ENCODE results near the gene ZNF234. TPM values are rescaled to one million over a fixed set of nuclear protein-coding genes. Genes with fewer than 3 reads are reported as not detected.
"Not testable (repeated sequence)": the region's sequence is repeated elsewhere in the genome, so short reads cannot be mapped to it uniquely, and the experiment has no call there.

Gene ZNF234
- total RNA-seq, 1 experiment from 2014 or later, result 11.6 TPM

DNA sequence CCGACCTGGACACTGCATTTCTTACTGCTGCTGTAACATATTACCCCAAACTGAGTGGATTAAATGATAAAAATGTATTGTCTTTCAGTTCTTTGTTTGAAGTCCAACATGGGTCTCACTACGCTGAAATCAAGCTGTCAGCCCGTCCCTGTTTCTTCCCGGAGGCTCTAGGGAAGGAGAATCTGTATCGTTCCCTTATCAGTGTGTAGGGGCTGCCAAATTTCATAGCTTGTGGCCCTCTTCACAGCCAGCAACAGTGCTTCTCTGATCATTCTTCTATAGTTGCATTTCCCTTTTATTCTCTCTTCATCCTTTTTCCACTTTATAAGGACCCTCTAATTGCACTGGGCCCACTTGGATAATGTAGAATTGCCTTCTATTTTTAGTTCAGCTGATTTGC lies 10.1 kb downstream of the ZNF234 start:
- Histone ChIP-seq H3K4me3 (no peak overlapping the region), H3K27me3 (no peaks in the 10 kb centered on the region), H3K27ac (no peak overlapping the region), H3K4me1 (no peaks in the 10 kb centered on the region), H3K36me3 (peaks cover 71% of the 10 kb centered on the region), H3K9me3 (replicated peaks) (peaks cover 2% of the 10 kb centered on the region)
- no peak for DNase-seq

- Histone ChIP-seq H3K9me3 (replicated peaks) (peaks cover 14% of the 10 kb centered on the region), H3K27ac (no peak overlapping the region), H3K36me3 (peaks cover 42% of the 10 kb centered on the region), H3K4me1 (no peaks in the 10 kb centered on the region), H3K4me3 (no peak overlapping the region), H3K27me3 (no peaks in the 10 kb centered on the region)
- no peak for DNase-seq
Measured at GRCh38 chr19:44156475-44156874, 15.1 kb downstream of the ZNF234 start.

GRCh38 chr19:44163789-44164188 lies 22.4 kb downstream of the ZNF234 start:
- no peak for DNase-seq
- H3K36me3 ChIP-seq, result peaks cover 22% of the 10 kb centered on the region
- no peak overlapping the region for H3K4me3 ChIP-seq
- peaks cover 4% of the 10 kb centered on the region; the same call in 1 of the 2 replicates for H3K4me1 ChIP-seq
- no peaks in the 10 kb centered on the region for H3K27me3 ChIP-seq
- no peak overlapping the region for H3K27ac ChIP-seq
- H3K9me3 ChIP-seq (replicated peaks), result no peaks in the 10 kb centered on the region

DNA sequence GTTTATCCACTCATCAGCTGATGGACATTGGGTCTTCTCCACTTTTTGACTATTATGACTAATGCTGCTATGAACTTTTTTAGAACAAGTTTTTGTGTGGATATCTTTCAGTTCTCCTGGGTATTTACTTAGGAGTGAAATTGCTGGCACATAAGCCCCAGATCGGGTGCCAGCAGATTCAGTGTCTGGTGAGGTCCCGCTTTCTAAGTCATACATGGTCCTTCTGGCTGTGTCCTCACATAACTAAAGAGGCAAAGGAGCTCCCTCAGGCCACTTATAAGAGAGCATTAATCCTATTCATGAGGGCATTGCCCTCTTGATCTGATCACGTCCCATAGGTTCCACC lies 22.9 kb downstream of the ZNF234 start:
- Histone ChIP-seq H3K4me1 (peaks cover 4% of the 10 kb centered on the region; the same call in 1 of the 2 replicates), H3K27me3 (no peaks in the 10 kb centered on the region), H3K36me3 (peaks cover 25% of the 10 kb centered on the region), H3K4me3 (peak overlapping the region; percentile 81), H3K27ac (peak overlapping the region; percentile 67), H3K9me3 (replicated peaks) (no peaks in the 10 kb centered on the region)
- no peak for DNase-seq

- H3K27me3 ChIP-seq, result no peaks in the 10 kb centered on the region
- peak; percentile 95 to 98 for DNase-seq
- no peaks in the 10 kb centered on the region for H3K9me3 ChIP-seq (replicated peaks)
- peaks cover 31% of the 10 kb centered on the region for H3K36me3 ChIP-seq
- peak within 1 kb of the TSS; percentile 67 for H3K27ac ChIP-seq
- peaks cover 4% of the 10 kb centered on the region; the same call in 1 of the 2 replicates for H3K4me1 ChIP-seq
- peak within 1 kb of the TSS; percentile 81 for H3K4me3 ChIP-seq
Measured at GRCh38 chr19:44164673-44165512, 23.5 kb downstream of the ZNF234 start, which contains the start of gene ZNF226. ZNF226 (plus strand) TSS chr19:44165100; CDS start chr19:44170081, 4,981 bp downstream.

- not testable (repeated sequence) for H3K9me3 ChIP-seq (replicated peaks); H3K4me3 ChIP-seq; H3K27ac ChIP-seq; DNase-seq; H3K27me3 ChIP-seq; H3K4me1 ChIP-seq
- H3K36me3 ChIP-seq, result peaks cover 89% of the 10 kb centered on the region
Measured at GRCh38 chr19:44170660-44171059, 29.3 kb downstream of the ZNF234 start.

- DNase-seq, result no peak
- no peaks in the 10 kb centered on the region for H3K27me3 ChIP-seq
- H3K36me3 ChIP-seq, result peaks cover 57% of the 10 kb centered on the region
- no peak overlapping the region for H3K27ac ChIP-seq
- peaks cover 12% of the 10 kb centered on the region for H3K9me3 ChIP-seq (replicated peaks)
- H3K4me1 ChIP-seq, result no peaks in the 10 kb centered on the region
- H3K4me3 ChIP-seq, result no peak overlapping the region
Measured at GRCh38 chr19:44176590-44176989, 35.2 kb downstream of the ZNF234 start.

- DNase-seq, result no peak
- peaks cover 14% of the 10 kb centered on the region for H3K36me3 ChIP-seq
- H3K27ac ChIP-seq, result no peak overlapping the region
- H3K9me3 ChIP-seq (replicated peaks), result peaks cover 6% of the 10 kb centered on the region
- H3K4me3 ChIP-seq, result no peak overlapping the region
- H3K27me3 ChIP-seq, result no peaks in the 10 kb centered on the region
- no peaks in the 10 kb centered on the region for H3K4me1 ChIP-seq
Measured at GRCh38 chr19:44180968-44181367, 39.6 kb downstream of the ZNF234 start.

DNA sequence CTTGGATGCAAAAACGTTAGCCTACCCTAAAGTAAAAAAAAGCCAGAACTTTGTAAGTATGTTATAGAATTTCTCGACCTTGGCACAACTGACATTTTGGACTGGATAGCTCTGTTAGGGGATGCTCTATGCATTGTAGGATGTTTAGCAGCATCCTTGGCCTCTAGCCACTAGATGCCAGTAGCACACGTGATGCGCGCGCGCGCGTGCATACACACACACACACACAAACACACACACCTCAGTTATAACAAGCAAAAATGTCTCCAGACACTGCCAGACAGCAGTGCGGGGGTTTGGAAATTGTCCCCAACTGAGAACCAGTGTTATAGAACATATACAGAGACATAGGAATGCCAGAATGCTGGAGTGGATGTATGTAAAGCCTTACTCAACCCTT lies 40.8 kb downstream of the ZNF234 start:
- no peaks in the 10 kb centered on the region; the same call in 1 of the 2 replicates for H3K9me3 ChIP-seq (replicated peaks)
- H3K4me3 ChIP-seq, result no peak overlapping the region
- DNase-seq, result no peak
- peaks cover 3% of the 10 kb centered on the region for H3K36me3 ChIP-seq
- no peaks in the 10 kb centered on the region for H3K4me1 ChIP-seq
- no peaks in the 10 kb centered on the region for H3K27me3 ChIP-seq
- H3K27ac ChIP-seq, result no peak overlapping the region

DNA sequence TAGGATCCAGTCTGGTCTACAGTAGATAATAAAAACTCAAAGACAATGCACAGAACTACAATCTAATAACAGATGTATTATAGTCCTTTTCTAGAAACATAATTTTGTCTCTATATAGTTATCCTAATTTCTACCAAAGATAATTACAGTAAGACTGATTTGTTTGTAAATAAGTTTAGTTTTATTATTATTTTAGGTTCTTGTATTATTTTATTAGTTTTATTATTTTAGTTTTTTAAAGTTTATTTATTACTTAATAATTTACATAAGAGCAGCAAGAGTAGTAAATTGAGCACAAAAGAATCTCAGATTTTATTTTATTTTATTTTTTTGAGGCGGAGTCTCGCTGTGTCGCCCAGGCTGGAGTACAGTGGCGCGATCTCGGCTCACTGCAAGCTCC lies 48.7 kb downstream of the ZNF234 start:
- H3K27ac ChIP-seq, result no peak overlapping the region
- H3K27me3 ChIP-seq, result no peaks in the 10 kb centered on the region
- DNase-seq, result no peak

GRCh38 chr19:44192127-44192526 lies 50.8 kb downstream of the ZNF234 start:
- Histone ChIP-seq H3K4me1 (no peaks in the 10 kb centered on the region), H3K4me3 (no peak overlapping the region), H3K36me3 (no peaks in the 10 kb centered on the region; the same call in 1 of the 2 replicates), H3K27me3 (no peaks in the 10 kb centered on the region), H3K27ac (no peak overlapping the region), H3K9me3 (replicated peaks) (no peaks in the 10 kb centered on the region)
- no peak for DNase-seq

More for the DNA sequence above, 48.7 kb downstream of the ZNF234 start:
- H3K9me3 ChIP-seq (replicated peaks), result no peaks in the 10 kb centered on the region
- no peaks in the 10 kb centered on the region; the same call in 1 of the 2 replicates for H3K36me3 ChIP-seq
- H3K4me1 ChIP-seq, result no peaks in the 10 kb centered on the region
- no peak overlapping the region for H3K4me3 ChIP-seq

DNA sequence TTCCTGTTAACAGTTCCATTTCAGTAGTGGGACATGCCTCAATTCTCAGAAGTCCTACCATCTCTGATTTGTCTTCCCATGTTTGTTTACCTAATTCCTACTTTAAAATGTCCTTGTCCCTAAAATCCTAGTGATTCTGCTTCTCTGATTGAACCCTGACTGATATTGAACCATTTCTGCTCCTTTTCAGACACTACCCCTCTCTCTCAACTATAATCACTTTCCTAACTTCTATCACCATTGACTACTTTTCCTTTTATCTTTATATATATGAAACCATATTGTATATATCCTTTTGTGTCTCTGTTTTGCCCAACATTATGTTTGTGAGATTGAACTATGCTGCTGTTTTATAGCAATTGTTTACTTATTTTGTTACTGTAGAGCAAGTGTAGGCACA lies 55.4 kb downstream of the ZNF234 start:
- Histone ChIP-seq H3K27ac (no peak overlapping the region), H3K4me1 (no peaks in the 10 kb centered on the region), H3K36me3 (no peaks in the 10 kb centered on the region), H3K27me3 (no peaks in the 10 kb centered on the region), H3K4me3 (no peak overlapping the region), H3K9me3 (replicated peaks) (no peaks in the 10 kb centered on the region)
- DNase-seq, result no peak

- H3K36me3 ChIP-seq, result no peaks in the 10 kb centered on the region
- H3K4me3 ChIP-seq, result no peak overlapping the region
- no peaks in the 10 kb centered on the region for H3K27me3 ChIP-seq
- H3K27ac ChIP-seq, result no peak overlapping the region
- H3K9me3 ChIP-seq (replicated peaks), result peaks cover 7% of the 10 kb centered on the region
- DNase-seq, result no peak
- H3K4me1 ChIP-seq, result no peaks in the 10 kb centered on the region
Measured at GRCh38 chr19:44202470-44202869, 61.1 kb downstream of the ZNF234 start.

- Histone ChIP-seq H3K36me3 (no peaks in the 10 kb centered on the region), H3K9me3 (replicated peaks) (peaks cover 7% of the 10 kb centered on the region), H3K4me1 (no peaks in the 10 kb centered on the region), H3K27ac (no peak overlapping the region), H3K27me3 (no peaks in the 10 kb centered on the region), H3K4me3 (no peak overlapping the region)
- DNase-seq, result no peak
Measured at GRCh38 chr19:44202974-44203373, 61.6 kb downstream of the ZNF234 start.

DNA sequence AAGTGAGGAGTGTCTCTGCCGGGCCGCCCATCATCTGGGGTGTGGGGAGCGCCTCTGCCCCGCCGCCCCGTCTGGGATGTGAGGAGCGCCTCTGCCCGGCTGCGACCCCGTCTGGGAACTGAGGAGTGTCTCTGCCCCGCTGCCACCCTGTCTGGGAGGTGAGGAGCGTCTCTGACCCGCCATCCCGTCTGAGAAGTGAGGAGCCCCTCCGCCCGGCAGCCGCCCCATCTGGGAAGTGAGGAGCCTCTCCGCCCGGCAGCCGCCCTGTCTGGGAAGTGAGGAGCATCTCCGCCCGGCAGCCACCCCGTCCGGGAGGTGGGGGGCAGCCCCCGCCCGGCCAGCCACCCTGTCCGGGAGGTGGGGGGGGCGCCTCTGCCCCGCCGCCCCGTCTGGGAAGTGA lies 62.5 kb downstream of the ZNF234 start:
- not testable (repeated sequence) for H3K4me1 ChIP-seq; H3K4me3 ChIP-seq; H3K27me3 ChIP-seq; DNase-seq; H3K27ac ChIP-seq; H3K9me3 ChIP-seq (replicated peaks); H3K36me3 ChIP-seq

GRCh38 chr19:44204772-44205171 lies 63.4 kb downstream of the ZNF234 start:
- DNase-seq, result no peak

More at GRCh38 chr19:44204772-44205171, 63.4 kb downstream of the ZNF234 start:
- Histone ChIP-seq H3K4me1 (no peaks in the 10 kb centered on the region; the same call in 1 of the 2 replicates), H3K9me3 (replicated peaks) (peaks cover 7% of the 10 kb centered on the region), H3K27ac (no peak overlapping the region), H3K36me3 (no peaks in the 10 kb centered on the region), H3K4me3 (no peak overlapping the region), H3K27me3 (no peaks in the 10 kb centered on the region)
